Measurements from ENCODE around the gene NR5A2.

Gene NR5A2

DNA sequence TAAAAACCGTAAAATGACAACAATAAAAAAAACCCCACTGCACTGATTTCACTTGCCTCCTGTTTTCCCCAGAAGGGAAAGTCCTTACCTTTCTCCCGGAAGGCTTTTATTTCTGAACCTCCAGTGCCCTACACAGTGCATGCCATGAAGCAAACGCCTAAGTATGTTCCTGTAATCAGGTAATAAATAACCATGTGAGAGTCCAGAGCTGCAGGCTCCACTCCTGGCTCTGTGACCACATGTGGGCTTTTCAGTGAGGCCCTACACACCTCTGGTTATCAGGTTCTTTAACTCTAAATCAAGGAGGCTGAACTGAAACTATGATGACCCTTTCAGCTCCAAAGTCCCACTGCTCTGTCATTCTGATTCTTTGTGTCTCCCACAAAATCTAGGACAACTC is 20.8 kb upstream of the NR5A2 start:
- no peak for TF ChIP-seq TAF1 (IDR thresholded peaks at IDR 0.05; ENCODE audit: borderline replicate concordance, insufficient read depth, low read length)
- TF ChIP-seq REST (IDR thresholded peaks at IDR 0.05; ENCODE audit: insufficient read depth in 1 of 2, low read depth in 2 of 2, low read length in 2 of 2): no peak
- no peak for TF ChIP-seq SIN3A (IDR thresholded peaks at IDR 0.05; ENCODE audit: borderline replicate concordance, insufficient read depth, low read length)
- no peak for TF ChIP-seq POLR2AphosphoS5 (IDR thresholded peaks at IDR 0.05; ENCODE audit: low read depth, low read length)
- no peak for TF ChIP-seq FOXP2 (optimal IDR thresholded peaks at IDR 0.05; ENCODE audit: borderline replicate concordance, extremely low read depth, extremely low read length, insufficient read depth)

- TF ChIP-seq TAF1 (IDR thresholded peaks at IDR 0.05; ENCODE audit: borderline replicate concordance, insufficient read depth, low read length) (no peak), POLR2AphosphoS5 (IDR thresholded peaks at IDR 0.05; ENCODE audit: low read depth, low read length) (no peak), FOXP2 (optimal IDR thresholded peaks at IDR 0.05; ENCODE audit: borderline replicate concordance, extremely low read depth, extremely low read length, insufficient read depth) (no peak), REST (IDR thresholded peaks at IDR 0.05; ENCODE audit: insufficient read depth in 1 of 2, low read depth in 2 of 2, low read length in 2 of 2) (no peak), SIN3A (IDR thresholded peaks at IDR 0.05; ENCODE audit: borderline replicate concordance, insufficient read depth, low read length) (no peak)
Measured at GRCh38 chr1:200015811-200016210, 11.7 kb upstream of the NR5A2 start.

- TF ChIP-seq POLR2AphosphoS5 (IDR thresholded peaks at IDR 0.05; ENCODE audit: low read depth, low read length): no peak
- TF ChIP-seq FOXP2 (optimal IDR thresholded peaks at IDR 0.05; ENCODE audit: borderline replicate concordance, extremely low read depth, extremely low read length, insufficient read depth): no peak
- no peak for TF ChIP-seq REST (IDR thresholded peaks at IDR 0.05; ENCODE audit: insufficient read depth in 1 of 2, low read depth in 2 of 2, low read length in 2 of 2)
- no peak for TF ChIP-seq SIN3A (IDR thresholded peaks at IDR 0.05; ENCODE audit: borderline replicate concordance, insufficient read depth, low read length)
- no peak for TF ChIP-seq TAF1 (IDR thresholded peaks at IDR 0.05; ENCODE audit: borderline replicate concordance, insufficient read depth, low read length)
Measured at GRCh38 chr1:200021577-200022238, 5.8 kb upstream of the NR5A2 start.

DNA sequence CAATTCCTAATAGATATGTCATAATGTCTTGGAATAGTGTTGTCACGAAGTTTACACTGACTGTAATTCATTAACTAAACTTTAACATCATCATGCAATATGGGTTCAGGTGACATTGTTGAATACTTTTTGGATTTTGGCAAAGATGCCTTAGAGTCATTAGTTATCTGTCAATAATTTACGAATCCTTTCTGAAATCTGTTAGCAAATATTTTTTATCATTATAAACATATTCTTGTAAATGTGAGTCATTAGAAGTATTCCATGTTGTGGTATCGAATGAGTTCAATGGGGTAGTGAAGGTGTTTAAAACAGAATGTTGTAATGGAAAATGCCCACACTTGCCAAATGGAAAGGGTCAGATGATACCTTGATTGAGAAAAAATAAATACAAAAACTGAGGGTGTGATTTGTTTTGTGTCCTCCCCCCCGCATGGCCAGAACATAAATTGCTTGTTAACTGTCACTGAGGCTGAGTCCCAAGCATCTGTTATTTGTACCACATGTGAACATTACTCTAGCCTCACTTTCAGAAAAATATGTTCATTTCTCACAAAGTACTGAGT is 5.2 kb upstream of the NR5A2 start:
- TF ChIP-seq TAF1 (IDR thresholded peaks at IDR 0.05; ENCODE audit: borderline replicate concordance, insufficient read depth, low read length) (no peak), POLR2AphosphoS5 (IDR thresholded peaks at IDR 0.05; ENCODE audit: low read depth, low read length) (no peak), REST (IDR thresholded peaks at IDR 0.05; ENCODE audit: insufficient read depth in 1 of 2, low read depth in 2 of 2, low read length in 2 of 2) (no peak), FOXP2 (optimal IDR thresholded peaks at IDR 0.05; ENCODE audit: borderline replicate concordance, extremely low read depth, extremely low read length, insufficient read depth) (no peak), SIN3A (IDR thresholded peaks at IDR 0.05; ENCODE audit: borderline replicate concordance, insufficient read depth, low read length) (no peak)

All from PFSK-1 (cell line).